HepG2 (cell line): ENCODE results near the gene RAB15. TPM values are rescaled to one million over a fixed set of nuclear protein-coding genes. Genes with fewer than 3 reads are reported as not detected.

Experiments used
- ARID2 ChIP-seq: sonication (generic); formaldehyde crosslinking; IDR thresholded peaks from 2 replicates; pipeline ENCODE4 v1.8.1; 2022; ENCODE audit warnings: mild to moderate bottlenecking, missing genetic modification reagents, borderline replicate concordance
- CCDC6 ChIP-seq: sonication (generic); formaldehyde crosslinking; IDR thresholded peaks from 2 replicates; pipeline ENCODE4 v1.8.1; 2022; ENCODE audit warnings: mild to moderate bottlenecking, missing genetic modification reagents, moderate library complexity
- EP300 ChIP-seq, 3 experiments: sonication (generic) in 1 of 3; formaldehyde crosslinking in 1 of 3; IDR thresholded peaks; 2 replicates each; pipeline versions ENCODE4 v1.5.1 to v1.6.1; 2011 to 2020; ENCODE audit warnings: low read depth in 2 of 3, low read length in 2 of 3, borderline replicate concordance in 1 of 3, improper control_type of control experiment in 1 of 3, mild to moderate bottlenecking in 1 of 3, missing genetic modification reagents in 1 of 3, moderate library complexity in 1 of 3
- FIP1L1 ChIP-seq: fragments of 200-400 bp; formaldehyde crosslinking; IDR thresholded peaks from 2 replicates; pipeline ENCODE4 v1.6.1; 2018; ENCODE audit warnings: low read depth, mild to moderate bottlenecking, low read length, moderate library complexity, borderline replicate concordance; ENCODE audit not compliant: insufficient read depth
- JUND ChIP-seq: sonication (generic); formaldehyde crosslinking; IDR thresholded peaks from 2 replicates; pipeline ENCODE4 v1.8.0; 2022; ENCODE audit warnings: mild to moderate bottlenecking, missing genetic modification reagents
- KDM3A ChIP-seq: IDR thresholded peaks from 2 replicates; pipeline ENCODE4 v1.6.1; 2018; ENCODE audit warnings: low read depth, missing compliant biosample characterization
- NFE2L2 ChIP-seq: fragments of 150-350 bp; IDR thresholded peaks from 2 replicates; pipeline ENCODE4 v1.6.1; 2014; ENCODE audit warnings: low read length
- SKI ChIP-seq: fragments of 450-650 bp; IDR thresholded peaks from one replicate; pipeline ENCODE4 v1.6.1; 2018; ENCODE audit warnings: mild to moderate bottlenecking; ENCODE audit not compliant: partially characterized antibody
- SRSF1 ChIP-seq: fragments of 200-400 bp; formaldehyde crosslinking; optimal IDR thresholded peaks from 2 replicates; pipeline ENCODE3; 2017; ENCODE audit warnings: mild to moderate bottlenecking, low read depth, low read length, moderate library complexity
- ZNF235 ChIP-seq: sonication (generic); formaldehyde crosslinking; IDR thresholded peaks from 2 replicates; pipeline ENCODE4 v1.8.1; 2023; ENCODE audit warnings: mild to moderate bottlenecking, missing genetic modification reagents, borderline replicate concordance
- ZNF331 ChIP-seq: sonication (generic); formaldehyde crosslinking; IDR thresholded peaks from 2 replicates; pipeline ENCODE4 v1.4.0; 2020; ENCODE audit warnings: missing genetic modification reagents
- ZNF703 ChIP-seq: sonication (generic); formaldehyde crosslinking; IDR thresholded peaks from 2 replicates; pipeline ENCODE4 v1.5.1; 2020; ENCODE audit warnings: missing genetic modification reagents, mild to moderate bottlenecking, moderate library complexity, borderline replicate concordance
- ZNF839 ChIP-seq: sonication (generic); formaldehyde crosslinking; IDR thresholded peaks from 2 replicates; pipeline ENCODE4 v1.4.0; 2020; ENCODE audit warnings: missing genetic modification reagents, mild to moderate bottlenecking, borderline replicate concordance
- ZSCAN31 ChIP-seq: sonication (generic); formaldehyde crosslinking; IDR thresholded peaks from 2 replicates; pipeline ENCODE4 v1.5.0; 2020; ENCODE audit warnings: low read depth, mild to moderate bottlenecking, missing genetic modification reagents
- ZZZ3 ChIP-seq: sonication (generic); formaldehyde crosslinking; IDR thresholded peaks from 2 replicates; pipeline ENCODE4 v1.4.0; 2020; ENCODE audit warnings: missing genetic modification reagents, mild to moderate bottlenecking, borderline replicate concordance
- polyA plus RNA-seq, 8 experiments: library from polyadenylated mRNA; depleted of rRNA in 3 of 8; stranded (reverse) in 7 of 8; unstranded in 1 of 8; fragments of >200 nt; fragmentation: Illumina TruSeq in 4 of 8; extraction: Trizol in 4 of 8; gene quantifications; 2 replicates each; pipeline versions ENCODE4 v1.2.1 to v1.2.3, GENCODE V29; 2011 to 2016; ENCODE audit warnings: low read depth in 4 of 8, missing spikeins in 1 of 8, mixed read lengths in 1 of 8; ENCODE audit not compliant: insufficient read depth in 1 of 8
- total RNA-seq, 5 experiments: library from RNA; depleted of rRNA; stranded (reverse); fragments of >200 nt; fragmentation: Illumina TruSeq; extraction: Trizol; gene quantifications; 2 replicates each; pipeline ENCODE4 v1.2.3, GENCODE V29; 2016; ENCODE audit warnings: low read depth in 1 of 5
- TF ChIP-seq, protein P1 (sequence below): sonication (generic); formaldehyde crosslinking; IDR thresholded peaks from 2 replicates; pipeline ENCODE4 v1.8.0; 2022; ENCODE audit warnings: missing genetic modification reagents, low read depth, mild to moderate bottlenecking, borderline replicate concordance
- TF ChIP-seq, protein P2 (sequence below): IDR thresholded peaks from 2 replicates; pipeline ENCODE4 v1.6.1; 2016
- TF ChIP-seq, protein P3 (sequence below): sonication (generic); formaldehyde crosslinking; IDR thresholded peaks from 2 replicates; pipeline ENCODE4 v1.4.0; 2020; ENCODE audit warnings: missing genetic modification reagents
- TF ChIP-seq, protein P4 (sequence below): sonication (generic); formaldehyde crosslinking; IDR thresholded peaks from 2 replicates; pipeline ENCODE4 v1.5.0; 2020; ENCODE audit warnings: missing genetic modification reagents
- TF ChIP-seq, protein P5 (sequence below): sonication (generic); formaldehyde crosslinking; IDR thresholded peaks from 2 replicates; pipeline ENCODE4 v1.5.0; 2020; ENCODE audit warnings: mild to moderate bottlenecking, missing genetic modification reagents
- TF ChIP-seq, protein P6 (sequence below): fragments of 450-650 bp; IDR thresholded peaks from 2 replicates; pipeline ENCODE4 v1.6.1; 2017

RAB15 gene
- total and polyA plus RNA-seq, 2 of the 13 experiments (the other 11 are each of a cell fraction or from before 2014, with no cell fraction given), result 7.4 to 18.5 TPM

DNA sequence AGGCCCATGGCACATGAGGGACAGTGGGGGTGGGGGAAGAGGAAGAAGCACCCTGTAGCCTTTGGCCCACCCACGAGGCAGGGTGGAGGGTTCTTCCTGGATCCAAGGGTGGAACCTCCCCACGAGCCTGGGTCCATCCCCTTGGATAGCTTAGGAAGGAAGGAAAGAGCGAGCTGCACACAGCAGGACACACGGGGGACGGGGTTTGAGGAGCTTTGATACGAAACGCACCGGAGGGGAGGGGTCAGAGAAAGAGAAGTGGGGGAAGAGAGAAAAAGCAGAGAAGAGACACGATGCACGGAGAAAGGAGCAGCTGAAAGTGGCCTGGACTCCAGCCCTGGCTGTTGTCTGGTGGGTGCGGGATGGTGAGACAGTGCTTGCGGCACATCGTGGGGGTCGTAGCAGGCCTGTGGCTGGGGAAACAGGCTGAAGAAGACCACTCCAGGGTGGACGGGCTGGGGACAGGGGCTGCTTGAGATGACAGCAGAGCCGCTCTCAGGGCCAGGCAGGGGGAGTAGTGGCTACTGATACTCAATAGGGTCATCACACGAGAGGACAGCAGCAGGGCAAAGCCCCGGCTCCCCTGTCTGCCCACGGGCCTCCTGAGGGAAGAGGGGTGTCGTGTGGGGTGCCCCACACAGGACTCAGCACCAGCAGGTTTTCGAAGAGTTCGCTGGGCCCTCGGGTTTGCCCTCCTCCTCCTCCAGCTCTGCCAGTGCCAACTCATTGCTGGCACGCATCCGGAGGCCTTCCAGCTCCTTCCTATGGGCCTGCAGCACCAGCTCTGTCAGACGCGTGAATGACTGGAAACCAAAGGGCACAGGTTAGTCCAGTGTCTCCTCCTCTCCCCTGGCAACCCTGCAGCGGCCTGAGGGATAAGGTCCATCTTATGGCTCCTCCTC lies 24.2 kb downstream of the RAB15 start (continued):
- TF ChIP-seq ZNF235 (0 out of 2 replicates have a peak, but pooled peaks have one; percentile 7), EP300 (IDR thresholded peaks at IDR 0.05; ENCODE audit: low read depth in 2 of 2, low read length in 2 of 2) (peak in 1 of 2 experiments; percentile 35; a peak in 1 of 4 replicates), EP300 (CRISPR knock-in tag; IDR thresholded peaks at IDR 0.05; ENCODE audit: borderline replicate concordance) (no peak; the same call in 1 of the 2 replicates), JUND (CRISPR knock-in tag) (no peak), KDM3A (CRISPR knock-in tag) (no peak), SRSF1 (no peak), SKI (peak; percentile 58), NFE2L2 (no peak), CCDC6 (CRISPR knock-in tag) (no peak), ZNF703 (CRISPR knock-in tag) (no peak), ZSCAN31 (CRISPR knock-in tag) (no peak), ZNF331 (CRISPR knock-in tag) (peak; percentile 63; the same call in 1 of the 2 replicates), ZZZ3 (no peak), ARID2 (no peak), ZNF839 (CRISPR knock-in tag) (no peak), FIP1L1 (no peak)
- TF ChIP-seq, protein P1, sequence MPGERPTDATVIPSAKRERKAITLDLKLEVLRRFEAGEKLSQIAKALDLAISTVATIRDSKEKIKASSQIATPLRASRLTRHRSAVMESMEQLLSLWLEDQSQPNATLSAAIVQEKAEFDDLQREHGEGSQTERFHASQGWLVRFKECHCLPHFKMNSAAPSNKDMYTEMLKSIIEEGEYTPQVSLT (CRISPR knock-in tag), result no peak
- TF ChIP-seq, protein P2, sequence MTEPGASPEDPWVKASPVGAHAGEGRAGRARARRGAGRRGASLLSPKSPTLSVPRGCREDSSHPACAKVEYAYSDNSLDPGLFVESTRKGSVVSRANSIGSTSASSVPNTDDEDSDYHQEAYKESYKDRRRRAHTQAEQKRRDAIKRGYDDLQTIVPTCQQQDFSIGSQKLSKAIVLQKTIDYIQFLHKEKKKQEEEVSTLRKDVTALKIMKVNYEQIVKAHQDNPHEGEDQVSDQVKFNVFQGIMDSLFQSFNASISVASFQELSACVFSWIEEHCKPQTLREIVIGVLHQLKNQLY, result no peak
- TF ChIP-seq, protein P3, sequence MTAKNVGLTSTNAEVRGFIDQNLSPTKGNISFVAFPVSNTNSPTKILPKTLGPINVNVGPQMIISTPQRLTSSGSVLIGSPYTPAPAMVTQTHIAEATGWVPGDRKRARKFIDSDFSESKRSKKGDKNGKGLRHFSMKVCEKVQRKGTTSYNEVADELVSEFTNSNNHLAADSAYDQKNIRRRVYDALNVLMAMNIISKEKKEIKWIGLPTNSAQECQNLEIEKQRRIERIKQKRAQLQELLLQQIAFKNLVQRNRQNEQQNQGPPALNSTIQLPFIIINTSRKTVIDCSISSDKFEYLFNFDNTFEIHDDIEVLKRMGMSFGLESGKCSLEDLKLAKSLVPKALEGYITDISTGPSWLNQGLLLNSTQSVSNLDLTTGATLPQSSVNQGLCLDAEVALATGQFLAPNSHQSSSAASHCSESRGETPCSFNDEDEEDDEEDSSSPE (CRISPR knock-in tag), result no peak
- TF ChIP-seq, protein P4, sequence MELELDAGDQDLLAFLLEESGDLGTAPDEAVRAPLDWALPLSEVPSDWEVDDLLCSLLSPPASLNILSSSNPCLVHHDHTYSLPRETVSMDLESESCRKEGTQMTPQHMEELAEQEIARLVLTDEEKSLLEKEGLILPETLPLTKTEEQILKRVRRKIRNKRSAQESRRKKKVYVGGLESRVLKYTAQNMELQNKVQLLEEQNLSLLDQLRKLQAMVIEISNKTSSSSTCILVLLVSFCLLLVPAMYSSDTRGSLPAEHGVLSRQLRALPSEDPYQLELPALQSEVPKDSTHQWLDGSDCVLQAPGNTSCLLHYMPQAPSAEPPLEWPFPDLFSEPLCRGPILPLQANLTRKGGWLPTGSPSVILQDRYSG (CRISPR knock-in tag), result no peak
- TF ChIP-seq, protein P5, sequence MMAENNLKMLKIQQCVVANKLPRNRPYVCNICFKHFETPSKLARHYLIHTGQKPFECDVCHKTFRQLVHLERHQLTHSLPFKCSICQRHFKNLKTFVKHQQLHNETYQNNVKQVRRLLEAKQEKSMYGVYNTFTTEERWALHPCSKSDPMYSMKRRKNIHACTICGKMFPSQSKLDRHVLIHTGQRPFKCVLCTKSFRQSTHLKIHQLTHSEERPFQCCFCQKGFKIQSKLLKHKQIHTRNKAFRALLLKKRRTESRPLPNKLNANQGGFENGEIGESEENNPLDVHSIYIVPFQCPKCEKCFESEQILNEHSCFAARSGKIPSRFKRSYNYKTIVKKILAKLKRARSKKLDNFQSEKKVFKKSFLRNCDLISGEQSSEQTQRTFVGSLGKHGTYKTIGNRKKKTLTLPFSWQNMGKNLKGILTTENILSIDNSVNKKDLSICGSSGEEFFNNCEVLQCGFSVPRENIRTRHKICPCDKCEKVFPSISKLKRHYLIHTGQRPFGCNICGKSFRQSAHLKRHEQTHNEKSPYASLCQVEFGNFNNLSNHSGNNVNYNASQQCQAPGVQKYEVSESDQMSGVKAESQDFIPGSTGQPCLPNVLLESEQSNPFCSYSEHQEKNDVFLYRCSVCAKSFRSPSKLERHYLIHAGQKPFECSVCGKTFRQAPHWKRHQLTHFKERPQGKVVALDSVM, result no peak
- TF ChIP-seq, protein P6, sequence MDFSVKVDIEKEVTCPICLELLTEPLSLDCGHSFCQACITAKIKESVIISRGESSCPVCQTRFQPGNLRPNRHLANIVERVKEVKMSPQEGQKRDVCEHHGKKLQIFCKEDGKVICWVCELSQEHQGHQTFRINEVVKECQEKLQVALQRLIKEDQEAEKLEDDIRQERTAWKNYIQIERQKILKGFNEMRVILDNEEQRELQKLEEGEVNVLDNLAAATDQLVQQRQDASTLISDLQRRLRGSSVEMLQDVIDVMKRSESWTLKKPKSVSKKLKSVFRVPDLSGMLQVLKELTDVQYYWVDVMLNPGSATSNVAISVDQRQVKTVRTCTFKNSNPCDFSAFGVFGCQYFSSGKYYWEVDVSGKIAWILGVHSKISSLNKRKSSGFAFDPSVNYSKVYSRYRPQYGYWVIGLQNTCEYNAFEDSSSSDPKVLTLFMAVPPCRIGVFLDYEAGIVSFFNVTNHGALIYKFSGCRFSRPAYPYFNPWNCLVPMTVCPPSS, result no peak
